HEK293 (cell line): Measurements from ENCODE around the gene SLC1A3.
A peak's percentile ranks its signal among the peaks of the same experiment; 100 is the strongest.

Experiments used
- CTCF ChIA-PET: fragments of 350-600 bp; formaldehyde crosslinking; extraction: SDS; loops from one replicate; lab custom pipeline; 2021; ENCODE audit warnings: antibody characterized with exemption; lab: Yijun Ruan, JAX
- POLR2A ChIA-PET: fragments of 300-600 bp; formaldehyde crosslinking; extraction: SDS; loops from one replicate; lab custom pipeline; 2020; ENCODE audit warnings: antibody characterized with exemption, inconsistent platforms; lab: Yijun Ruan, JAX
- H3K27ac ChIP-seq: fragments of 200-500 bp; sonication (Bioruptor generic); 2 replicates; pipeline ENCODE4 v1.5.1; 2014; ENCODE audit warnings: low read depth, low read length, control low read depth, inconsistent platforms; ENCODE audit errors: extremely low read depth
- H3K36me3 ChIP-seq, 2 experiments: fragments of 200-500 bp in 1 of 2; sonication (Bioruptor generic) in 1 of 2; 1 replicate in 1 of 2; 2 replicates in 1 of 2; pipeline ENCODE4 v1.5.1; 2014 to 2017; ENCODE audit warnings: inconsistent platforms in 2 of 2, low read length in 2 of 2; ENCODE audit not compliant: control insufficient read depth in 2 of 2, insufficient read depth in 1 of 2
- H3K4me1 ChIP-seq: fragments of 200-500 bp; sonication (Bioruptor generic); 2 replicates; pipeline ENCODE4 v1.5.1; 2014; ENCODE audit warnings: mild to moderate bottlenecking, low read length, inconsistent platforms; ENCODE audit not compliant: control insufficient read depth, insufficient read depth
- H3K4me3 ChIP-seq: 2 replicates; pipeline ENCODE4 v1.5.1; 2011; ENCODE audit warnings: low read depth, mild to moderate bottlenecking, control low read depth, low read length, moderate library complexity
- H3K9me3 ChIP-seq: fragments of 200-500 bp; sonication (Bioruptor generic); 2 replicates; pipeline ENCODE4 v1.5.1; 2014; ENCODE audit warnings: low read depth, low read length, inconsistent platforms; ENCODE audit not compliant: control insufficient read depth, insufficient read depth
- AEBP2 ChIP-seq: fragments of 450-650 bp; formaldehyde crosslinking; IDR thresholded peaks from 2 replicates; pipeline ENCODE4 v1.5.1; 2016; ENCODE audit warnings: missing biosample characterization, missing genetic modification characterization, borderline replicate concordance
- GLIS1 ChIP-seq: fragments of 450-650 bp; formaldehyde crosslinking; IDR thresholded peaks from 2 replicates; pipeline ENCODE4 v1.5.1; 2016; ENCODE audit warnings: missing biosample characterization, missing genetic modification characterization
- HIC1 ChIP-seq: fragments of 450-650 bp; formaldehyde crosslinking; IDR thresholded peaks from 2 replicates; pipeline ENCODE4 v1.5.1; 2016; ENCODE audit warnings: missing biosample characterization, missing genetic modification characterization
- MYNN ChIP-seq: fragments of 450-650 bp; formaldehyde crosslinking; IDR thresholded peaks from 2 replicates; pipeline ENCODE4 v1.5.1; 2016; ENCODE audit warnings: missing biosample characterization, missing genetic modification characterization, borderline replicate concordance
- MZF1 ChIP-seq: fragments of 450-650 bp; formaldehyde crosslinking; IDR thresholded peaks from 2 replicates; pipeline ENCODE4 v1.5.1; 2017; ENCODE audit warnings: missing biosample characterization, missing genetic modification characterization, borderline replicate concordance
- SCRT2 ChIP-seq: fragments of 450-650 bp; formaldehyde crosslinking; IDR thresholded peaks from 2 replicates; pipeline ENCODE4 v1.5.1; 2016; ENCODE audit warnings: missing biosample characterization, missing genetic modification characterization
- ZBTB21 ChIP-seq: fragments of 450-650 bp; formaldehyde crosslinking; IDR thresholded peaks from 2 replicates; pipeline ENCODE4 v1.5.1; 2017; ENCODE audit warnings: missing biosample characterization, missing genetic modification characterization
- ZBTB6 ChIP-seq: fragments of 450-650 bp; formaldehyde crosslinking; IDR thresholded peaks from 2 replicates; pipeline ENCODE4 v1.5.1; 2017; ENCODE audit warnings: missing biosample characterization, missing genetic modification characterization
- ZNF10 ChIP-seq: fragments of 450-650 bp; formaldehyde crosslinking; IDR thresholded peaks from 2 replicates; pipeline ENCODE4 v1.5.1; 2017; ENCODE audit warnings: missing biosample characterization, missing genetic modification characterization
- ZNF114 ChIP-seq: fragments of 450-650 bp; formaldehyde crosslinking; IDR thresholded peaks from 2 replicates; pipeline ENCODE4 v1.5.0; 2017; ENCODE audit warnings: missing biosample characterization, missing genetic modification characterization
- ZNF140 ChIP-seq: fragments of 450-650 bp; formaldehyde crosslinking; IDR thresholded peaks from 2 replicates; pipeline ENCODE4 v1.5.1; 2016; ENCODE audit warnings: missing biosample characterization, missing genetic modification characterization
- ZNF280D ChIP-seq: fragments of 450-650 bp; formaldehyde crosslinking; IDR thresholded peaks from 2 replicates; pipeline ENCODE4 v1.5.1; 2016; ENCODE audit warnings: missing biosample characterization, missing genetic modification characterization
- ZNF654 ChIP-seq: fragments of 450-650 bp; formaldehyde crosslinking; IDR thresholded peaks from 2 replicates; pipeline ENCODE4 v1.5.1; 2016; ENCODE audit warnings: low read depth, missing biosample characterization, missing genetic modification characterization
- ZNF692 ChIP-seq: fragments of 450-650 bp; formaldehyde crosslinking; IDR thresholded peaks from 2 replicates; pipeline ENCODE4 v1.5.1; 2016; ENCODE audit warnings: missing biosample characterization, missing genetic modification characterization
- ZNF777 ChIP-seq: fragments of 450-650 bp; formaldehyde crosslinking; IDR thresholded peaks from 2 replicates; pipeline ENCODE4 v1.5.1; 2017; ENCODE audit warnings: missing biosample characterization, missing genetic modification characterization, borderline replicate concordance
- ZNF843 ChIP-seq: fragments of 450-650 bp; formaldehyde crosslinking; IDR thresholded peaks from 2 replicates; pipeline ENCODE4 v1.5.1; 2016; ENCODE audit warnings: missing biosample characterization, missing genetic modification characterization
- ZSCAN16 ChIP-seq: fragments of 450-650 bp; formaldehyde crosslinking; IDR thresholded peaks from 2 replicates; pipeline ENCODE4 v1.5.1; 2016; ENCODE audit warnings: missing biosample characterization, missing genetic modification characterization

Gene SLC1A3

GRCh38 chr5:36647046-36647445 lies 40.6 kb downstream of the SLC1A3 start:
- ChIA-PET CTCF (interaction anchor here (4.9 kb wide), 1 partner anchor 43 kb away, joined by 34 read pairs; no protein-coding TSS in a partner anchor), POLR2A (no interaction called here)
- no peaks in the 10 kb centered on the region for H3K36me3 ChIP-seq
- no peak overlapping the region for H3K4me3 ChIP-seq
- TF ChIP-seq ZNF280D (tag by site-specific recombination), result no peak
- no peak for TF ChIP-seq ZNF843 (tag by site-specific recombination)
- no peak for TF ChIP-seq ZNF692 (tag by site-specific recombination)
- no peak for TF ChIP-seq MZF1 (tag by site-specific recombination)
- TF ChIP-seq ZNF777, result no peak
- no peak for TF ChIP-seq ZNF654
- no peak for TF ChIP-seq ZBTB21 (tag by site-specific recombination)
- no peak for TF ChIP-seq ZNF10 (tag by site-specific recombination)
- no peak for TF ChIP-seq ZNF114 (tag by site-specific recombination)
- TF ChIP-seq GLIS1 (tag by site-specific recombination), result no peak
- no peak for TF ChIP-seq MYNN (tag by site-specific recombination)
- TF ChIP-seq, all 188 proteins: peak for 0
- Histone ChIP-seq H3K4me1 (peaks cover 10% of the 10 kb centered on the region), H3K9me3 (no peaks in the 10 kb centered on the region), H3K27ac (no peak overlapping the region)

GRCh38 chr5:36648426-36648825 lies 42.0 kb downstream of the SLC1A3 start:
- POLR2A ChIA-PET, result no interaction called here
- Histone ChIP-seq H3K4me3 (no peak overlapping the region), H3K4me1 (peaks cover 5% of the 10 kb centered on the region; the same call in 1 of the 2 replicates), H3K36me3 (no peaks in the 10 kb centered on the region), H3K9me3 (no peaks in the 10 kb centered on the region), H3K27ac (no peak overlapping the region)
- CTCF ChIA-PET, result interaction anchor here (4.9 kb wide), 1 partner anchor 41 kb away, joined by 34 read pairs; no protein-coding TSS in a partner anchor
- TF ChIP-seq ZSCAN16 (no peak), SCRT2 (tag by site-specific recombination) (0 out of 2 replicates have a peak, but pooled peaks have one; percentile 21)

GRCh38 chr5:36651761-36652685 lies 45.6 kb downstream of the SLC1A3 start:
- ChIA-PET CTCF (interaction anchor here (1.0 to 2.0 kb wide), 4 partner anchors 9 to 38 kb away, joined by 3 to 5 read pairs (median 4); no protein-coding TSS in a partner anchor), POLR2A (no interaction called here)

More at GRCh38 chr5:36651761-36652685, 45.6 kb downstream of the SLC1A3 start:
- Histone ChIP-seq H3K4me1 (peaks cover 6% of the 10 kb centered on the region), H3K9me3 (no peaks in the 10 kb centered on the region), H3K27ac (no peak overlapping the region), H3K4me3 (no peak overlapping the region), H3K36me3 (no peaks in the 10 kb centered on the region)
- TF ChIP-seq ZNF140 (tag by site-specific recombination) (no peak), ZBTB6 (tag by site-specific recombination) (no peak), HIC1 (tag by site-specific recombination) (no peak), MZF1 (tag by site-specific recombination) (peak; percentile 31; the same call in 1 of the 2 replicates), AEBP2 (tag by site-specific recombination) (no peak)
